Measurements from ENCODE around the gene FAM43B.

The FAM43B gene

GRCh38 chr1:20551161-20551560 is 1.2 kb upstream of the FAM43B start:
- DNase-seq (ENCODE audit: low spot score) (no peak), FAIRE-seq (no peak)

GRCh38 chr1:20552728-20553445 is 514 bp downstream of the FAM43B start:
- DNase-seq (ENCODE audit: low spot score) (no peak), FAIRE-seq (no peak)

- DNase-seq (ENCODE audit: low spot score), result no peak
- FAIRE-seq, result no peak
Observed at GRCh38 chr1:20555025-20555757, 2.8 kb downstream of the FAM43B start.

DNA sequence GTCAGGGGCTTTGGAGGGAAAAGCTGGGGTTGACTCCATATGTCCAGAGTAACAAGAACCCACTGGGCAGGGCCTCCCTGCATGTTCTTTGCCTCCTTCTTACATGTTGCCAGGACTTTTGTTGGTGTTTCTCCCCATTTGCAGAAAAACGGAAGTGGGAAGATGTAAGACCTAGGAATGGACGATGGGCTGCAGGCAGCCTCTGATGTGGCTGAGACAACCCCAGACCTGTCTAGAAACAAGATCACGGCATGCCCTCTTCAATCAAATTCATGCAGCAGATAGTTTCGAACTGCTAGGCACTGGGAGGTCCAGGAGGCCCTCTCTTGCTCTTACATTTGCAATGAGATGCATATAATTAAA is 3.4 kb downstream of the FAM43B start:
- no peak for DNase-seq (ENCODE audit: low spot score)
- no peak for FAIRE-seq

DNA sequence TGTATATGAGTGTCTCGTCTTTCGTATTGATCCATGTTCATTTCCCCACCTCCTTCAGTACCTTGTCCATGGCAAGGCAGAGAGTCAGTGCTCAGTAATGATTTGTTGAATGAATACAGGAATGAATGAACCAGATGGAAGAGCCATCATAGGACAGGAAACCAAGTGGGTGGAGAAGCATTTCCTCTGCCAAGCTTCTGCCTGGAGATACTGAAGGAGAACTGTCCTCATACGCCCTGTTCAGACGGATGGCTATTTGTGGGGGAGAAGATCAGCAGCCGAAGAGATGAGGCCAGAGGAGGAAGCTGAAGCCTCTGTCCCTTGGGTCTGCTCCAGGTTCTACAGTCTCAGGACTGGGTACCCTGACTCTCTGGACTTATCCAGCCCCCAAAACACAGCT is 5.8 kb downstream of the FAM43B start:
- FAIRE-seq, result no peak
- no peak for DNase-seq (ENCODE audit: low spot score)

- DNase-seq (ENCODE audit: low spot score) (no peak), FAIRE-seq (no peak)
Observed at GRCh38 chr1:20560966-20561365, 8.6 kb downstream of the FAM43B start.

DNA sequence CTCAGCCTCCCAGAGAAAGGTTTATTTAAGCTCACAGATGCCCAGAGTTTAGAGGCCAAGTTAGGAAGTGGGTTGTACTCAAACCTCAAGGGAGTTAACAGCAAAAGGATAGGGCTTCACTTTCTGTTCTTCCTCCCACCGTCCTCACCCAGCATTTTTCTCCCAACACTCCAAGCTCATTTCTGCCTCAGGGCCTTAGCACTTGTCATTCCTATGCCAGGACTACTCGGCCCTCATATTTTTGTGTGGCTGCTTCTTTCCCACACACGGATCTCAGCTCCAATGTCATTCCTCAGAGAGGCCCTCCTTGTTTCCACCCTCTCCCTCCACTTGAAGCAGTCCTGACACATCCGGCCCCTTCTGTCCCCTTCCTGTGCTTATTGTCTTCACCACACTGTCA is 12.9 kb downstream of the FAM43B start:
- FAIRE-seq (no peak), DNase-seq (ENCODE audit: low spot score) (no peak)

- DNase-seq (ENCODE audit: low spot score) (no peak), FAIRE-seq (no peak)
Observed at GRCh38 chr1:20569523-20570098, 17.2 kb downstream of the FAM43B start.

DNA sequence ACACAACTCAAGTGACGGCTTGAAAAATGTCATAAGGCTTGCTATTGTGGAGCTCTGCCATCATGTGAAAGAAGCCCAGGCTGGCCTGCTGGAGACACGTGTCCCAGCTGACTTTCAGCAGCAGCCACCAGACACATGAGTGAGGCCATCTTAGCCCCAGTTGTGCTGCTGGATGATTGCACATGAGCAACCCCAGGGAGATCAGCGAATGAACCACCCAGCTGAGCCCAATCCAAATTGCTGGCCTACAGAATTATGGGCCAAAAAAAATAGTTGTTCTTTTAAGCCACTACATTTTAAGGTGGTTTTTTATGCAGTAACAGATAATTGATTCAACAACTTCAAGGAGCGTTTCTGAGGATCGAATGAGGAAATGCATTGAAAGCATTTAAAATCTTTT is 19.1 kb downstream of the FAM43B start:
- FAIRE-seq (no peak), DNase-seq (ENCODE audit: low spot score) (no peak)

- DNase-seq (ENCODE audit: low spot score) (no peak), FAIRE-seq (no peak)
Observed at GRCh38 chr1:20573987-20574386, 21.6 kb downstream of the FAM43B start.

GRCh38 chr1:20574686-20575540 is 22.5 kb downstream of the FAM43B start:
- DNase-seq (ENCODE audit: low spot score) (peak; percentile 73), FAIRE-seq (no peak)

DNA sequence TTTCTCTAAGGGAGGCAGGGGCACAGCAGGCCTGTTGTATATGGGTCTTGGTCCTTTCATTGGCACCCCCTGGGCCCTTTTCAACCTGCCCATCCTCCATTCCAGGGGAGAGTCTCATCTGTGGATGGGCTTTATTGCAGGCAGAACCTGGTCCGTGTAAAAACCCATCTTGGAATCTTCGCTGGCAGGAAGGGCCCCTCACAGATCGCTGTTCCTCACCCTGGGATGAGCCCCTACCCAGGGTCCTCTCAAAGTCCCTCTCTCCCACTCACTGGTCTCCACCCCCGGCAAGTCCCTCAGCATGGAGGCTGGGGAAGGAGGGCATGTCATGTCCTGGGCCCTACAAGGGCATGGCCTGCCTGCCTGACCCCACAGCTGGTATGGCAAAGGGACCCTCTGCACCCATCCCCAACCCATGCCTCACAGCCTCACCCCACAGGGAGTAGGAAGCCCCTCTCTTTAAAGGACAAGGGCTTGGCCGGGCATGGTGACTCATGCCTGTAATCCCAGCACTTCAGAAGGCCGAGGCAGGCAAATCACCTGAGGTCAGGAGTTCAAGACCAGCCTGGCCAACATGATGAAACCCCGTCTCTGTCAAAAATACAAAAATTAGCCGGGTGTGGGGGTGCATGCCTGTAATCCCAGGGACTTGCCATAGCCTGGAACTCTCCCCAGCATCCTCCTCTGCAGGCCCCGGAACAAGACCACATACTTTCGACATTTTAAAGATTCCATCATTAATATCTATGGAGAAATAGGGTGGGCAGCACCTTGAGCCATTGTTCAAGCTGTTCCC is 23.4 kb downstream of the FAM43B start:
- DNase-seq (ENCODE audit: low spot score), result no peak
- FAIRE-seq, result no peak

DNA sequence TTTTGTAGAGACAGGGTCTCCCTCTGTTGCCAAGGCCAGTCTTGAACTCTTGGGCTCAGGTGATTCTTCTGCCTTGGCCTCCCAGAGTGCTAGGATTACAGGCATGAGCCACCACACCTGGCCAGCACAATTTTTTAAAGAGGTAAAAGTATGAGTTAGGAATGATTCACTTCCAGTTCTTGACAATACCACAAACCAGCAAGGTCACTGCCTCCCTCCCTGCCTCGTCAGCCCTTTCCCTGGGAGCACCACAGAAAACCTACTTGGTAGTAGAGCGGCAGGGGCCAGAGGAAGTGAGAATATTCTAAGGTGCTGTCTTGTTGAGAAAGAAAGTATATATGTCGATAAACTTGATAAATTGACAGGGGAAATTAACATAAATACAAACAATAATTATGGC is 25.7 kb downstream of the FAM43B start:
- FAIRE-seq, result peak; percentile 77

DNA sequence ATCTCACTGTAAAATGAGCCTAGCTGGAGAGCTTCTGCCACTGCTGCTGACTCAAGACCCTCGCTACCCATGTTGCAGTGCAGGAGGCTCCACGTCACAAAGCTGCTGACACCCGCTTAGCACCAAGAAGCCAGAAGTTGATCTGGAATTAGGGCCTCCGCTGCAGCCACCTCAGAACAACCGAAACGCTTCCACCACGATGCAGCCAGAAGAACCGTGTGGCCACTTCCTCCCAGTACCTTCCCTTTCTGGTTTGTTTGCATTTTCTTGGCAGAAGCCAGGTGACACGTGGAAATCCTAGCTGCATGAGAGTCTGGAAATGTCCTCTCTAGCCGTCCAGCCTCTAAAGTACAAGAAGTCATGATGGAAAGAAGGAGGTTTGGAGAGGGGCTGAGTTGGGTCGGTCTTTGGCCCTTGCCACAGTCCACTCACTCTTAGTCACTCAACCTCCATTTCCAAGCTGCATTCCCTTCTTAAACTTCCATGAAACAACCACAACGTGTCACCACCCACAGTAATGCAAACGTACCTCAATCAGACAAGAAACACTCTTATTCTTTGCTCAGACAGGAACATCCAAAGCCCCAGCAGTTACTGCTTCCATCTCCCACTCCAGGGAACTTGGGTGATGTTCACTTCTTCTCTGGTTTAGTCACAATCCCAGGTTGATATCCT is 26.5 kb downstream of the FAM43B start:
- DNase-seq (ENCODE audit: low spot score), result peak; percentile 63

More for the DNA sequence above, 25.7 kb downstream of the FAM43B start:
- DNase-seq (ENCODE audit: low spot score), result peak; percentile 68

DNA sequence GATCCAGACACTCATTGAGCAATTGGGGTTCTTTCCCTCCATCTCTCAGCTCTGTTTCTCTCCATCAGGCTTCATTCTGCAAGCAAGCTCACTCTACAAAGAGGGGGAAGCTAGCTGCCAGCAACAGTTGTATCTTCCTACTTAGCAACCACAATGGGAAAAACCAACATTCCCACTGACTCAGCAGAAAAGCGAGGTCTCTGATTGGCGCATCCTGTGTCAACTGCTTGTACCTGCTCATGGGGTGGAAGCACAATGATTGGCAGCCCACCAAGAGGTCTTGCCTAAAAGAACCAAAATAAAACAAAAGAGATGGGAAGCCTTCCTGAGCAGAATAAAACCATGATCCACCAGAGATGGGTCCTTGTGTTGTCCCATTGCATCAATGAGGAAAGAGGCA is 32.5 kb downstream of the FAM43B start:
- DNase-seq (ENCODE audit: low spot score) (peak; percentile 58), FAIRE-seq (no peak)

More for the DNA sequence above, 26.5 kb downstream of the FAM43B start:
- FAIRE-seq, result peak; percentile 44

- DNase-seq (ENCODE audit: low spot score) (no peak), FAIRE-seq (no peak)
Observed at GRCh38 chr1:20586953-20587660, 34.7 kb downstream of the FAM43B start.

- FAIRE-seq, result no peak
- peak; percentile 69 for DNase-seq (ENCODE audit: low spot score)
Observed at GRCh38 chr1:20587661-20588053, 35.3 kb downstream of the FAM43B start.

GRCh38 chr1:20588634-20589225 is 36.4 kb downstream of the FAM43B start, which contains the start of gene CDA:
TSS of gene CDA (plus strand) at chr1:20589097. CDS start at chr1:20589130, 33 bp downstream.
- DNase-seq (ENCODE audit: low spot score) (no peak), FAIRE-seq (no peak)

All from RCC 7860 (cell line).